ENCODE results near the gene PHKB. TPM values are rescaled to one million over a fixed set of nuclear protein-coding genes. Genes with fewer than 3 reads are reported as not detected.

The PHKB gene
- total RNA-seq, 1 donor from 2014 or later = 44.5 TPM

DNA sequence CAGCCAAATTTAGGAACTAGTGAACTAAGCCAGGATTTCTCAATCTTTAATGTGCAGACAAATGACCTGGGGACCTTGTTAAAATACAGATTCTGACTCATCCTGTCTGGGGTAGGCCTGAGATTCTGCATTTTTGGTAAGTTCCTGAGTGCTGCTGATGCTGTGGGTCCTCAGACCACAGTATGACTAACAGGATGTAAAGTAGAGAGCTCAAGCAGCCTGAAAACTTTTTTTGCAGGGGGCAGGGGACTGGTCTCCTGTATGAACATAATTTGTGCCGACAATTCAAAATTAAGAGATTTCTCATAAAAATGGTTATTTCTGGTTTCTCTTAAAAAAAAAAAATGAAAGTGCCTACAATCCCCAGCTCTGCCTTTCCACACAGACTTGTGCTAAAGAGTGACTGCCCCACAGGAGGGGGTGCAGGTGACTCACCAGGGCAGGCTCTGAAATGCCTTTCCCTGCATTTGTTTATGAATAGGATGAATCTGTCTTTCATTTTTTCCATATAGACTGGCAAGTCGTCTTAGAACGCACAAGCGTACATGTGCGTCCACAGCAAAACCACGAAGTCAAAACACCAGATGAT, 271.5 kb downstream of the PHKB start:
- Histone ChIP-seq H3K27me3 (ENCODE audit: control insufficient read depth, insufficient read depth, low read length) (no peaks in the 10 kb centered on the region), H3K36me3 (ENCODE audit: control insufficient read depth, insufficient read depth, low read length) (no peaks in the 10 kb centered on the region), H3K4me3 (ENCODE audit: low read depth, low read length) (no peak overlapping the region)
- peak; percentile 94 for DNase-seq (ENCODE audit: low read depth)
- FAIRE-seq = no peak
- no peak for TF ChIP-seq CTCF (IDR thresholded peaks at IDR 0.05; ENCODE audit: insufficient read depth, low read length, severe bottlenecking)

DNA sequence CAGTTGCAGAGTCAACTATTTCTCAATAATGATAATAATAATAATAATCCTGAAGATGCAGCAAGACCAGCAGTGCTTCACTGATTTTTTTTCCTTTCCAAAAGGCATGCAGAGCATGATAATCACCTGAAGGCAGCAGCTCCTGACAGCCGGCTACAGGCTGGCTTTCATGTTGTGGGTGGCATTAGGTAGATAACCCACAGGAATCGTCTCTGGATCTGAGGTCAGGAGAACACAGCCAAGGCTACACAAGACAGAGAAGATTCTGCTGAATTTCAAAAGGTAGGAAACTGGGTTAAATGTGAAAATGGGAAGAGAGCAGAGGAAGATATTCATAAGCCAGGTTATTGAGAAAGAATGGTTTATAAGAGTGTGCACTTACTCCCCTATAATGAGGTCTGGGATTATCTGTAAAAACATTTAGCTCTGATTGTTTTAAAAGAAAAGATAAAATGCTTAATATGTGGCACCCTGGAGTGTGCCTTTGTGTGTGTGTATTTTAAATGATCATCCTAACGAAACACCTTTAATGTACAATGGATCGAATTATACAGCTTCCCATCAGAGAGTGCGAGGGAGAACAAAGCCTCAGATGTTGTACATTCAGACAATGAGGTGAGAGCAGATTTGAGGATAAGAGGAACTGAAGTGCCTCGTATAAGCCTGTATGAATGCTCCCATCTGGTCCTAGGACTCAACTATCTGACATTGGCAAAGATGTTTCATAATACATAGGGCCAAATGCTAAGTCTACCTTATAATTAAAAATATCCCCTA, 273.1 kb downstream of the PHKB start:
- DNase-seq (ENCODE audit: low read depth) (no peak), FAIRE-seq (no peak)
- TF ChIP-seq CTCF (IDR thresholded peaks at IDR 0.05; ENCODE audit: insufficient read depth, low read length, severe bottlenecking) = no peak
- no peaks in the 10 kb centered on the region for H3K27me3 ChIP-seq (ENCODE audit: control insufficient read depth, insufficient read depth, low read length)
- no peak overlapping the region for H3K4me3 ChIP-seq (ENCODE audit: low read depth, low read length)
- H3K36me3 ChIP-seq (ENCODE audit: control insufficient read depth, insufficient read depth, low read length) = no peaks in the 10 kb centered on the region

- DNase-seq (ENCODE audit: low read depth) = peak; percentile 45
- Histone ChIP-seq H3K36me3 (ENCODE audit: control insufficient read depth, insufficient read depth, low read length) (no peaks in the 10 kb centered on the region), H3K4me3 (ENCODE audit: low read depth, low read length) (no peak overlapping the region), H3K27me3 (ENCODE audit: control insufficient read depth, insufficient read depth, low read length) (no peaks in the 10 kb centered on the region)
- FAIRE-seq = no peak
- no peak for TF ChIP-seq CTCF (IDR thresholded peaks at IDR 0.05; ENCODE audit: insufficient read depth, low read length, severe bottlenecking)
Measured at GRCh38 chr16:47734987-47735594, 274.0 kb downstream of the PHKB start.

- TF ChIP-seq CTCF (IDR thresholded peaks at IDR 0.05; ENCODE audit: insufficient read depth, low read length, severe bottlenecking) = no peak
- Histone ChIP-seq H3K36me3 (ENCODE audit: control insufficient read depth, insufficient read depth, low read length) (no peaks in the 10 kb centered on the region), H3K27me3 (ENCODE audit: control insufficient read depth, insufficient read depth, low read length) (no peaks in the 10 kb centered on the region), H3K4me3 (ENCODE audit: low read depth, low read length) (no peak overlapping the region)
- DNase-seq (ENCODE audit: low read depth) (no peak), FAIRE-seq (no peak)
Measured at GRCh38 chr16:47750371-47750770, 289.2 kb downstream of the PHKB start.

Other genes starting within 250 kb of the PHKB start
- 47.4 and 53.0 TPM in 2 replicates for gene ITFG1, start 268 bp upstream of the PHKB start, total RNA-seq